Smooth muscle cell (in vitro differentiated cells): Measurements from ENCODE around the gene SMIM41. TPM values are rescaled to one million over a fixed set of nuclear protein-coding genes. Genes with fewer than 3 reads are reported as not detected.

Source experiments
- DNase-seq: peaks from one replicate; lab custom pipeline; 2025; ENCODE audit not compliant: unreplicated experiment; lab: John Stamatoyannopoulos, UW
- H2AFZ ChIP-seq: fragments of 200-600 bp; sonication (generic); 2 replicates; pipeline ENCODE4 v1.6.0; 2016; ENCODE audit warnings: antibody characterized with exemption, low read depth, mild to moderate bottlenecking
- H3F3A ChIP-seq: fragments of 200-600 bp; sonication (generic); 2 replicates; pipeline ENCODE4 v1.6.0; 2017; ENCODE audit warnings: antibody characterized with exemption, low read depth
- H3K27ac ChIP-seq: fragments of 200-600 bp; sonication (generic); 2 replicates; pipeline ENCODE4 v1.5.1; 2016; ENCODE audit warnings: low read depth, mild to moderate bottlenecking
- H3K27me3 ChIP-seq: fragments of 200-600 bp; sonication (generic); 2 replicates; pipeline ENCODE4 v1.6.1; 2016; ENCODE audit warnings: low read depth, mild to moderate bottlenecking
- H3K36me3 ChIP-seq: fragments of 200-600 bp; sonication (generic); 2 replicates; pipeline ENCODE4 v1.5.1; 2016; ENCODE audit warnings: low read depth
- H3K4me1 ChIP-seq: fragments of 200-600 bp; sonication (generic); 2 replicates; pipeline ENCODE4 v1.5.1; 2016; ENCODE audit warnings: low read depth
- H3K4me2 ChIP-seq: fragments of 200-600 bp; sonication (generic); 2 replicates; pipeline ENCODE4 v1.6.0; 2016; ENCODE audit warnings: mild to moderate bottlenecking
- H3K4me3 ChIP-seq: fragments of 200-600 bp; sonication (generic); 2 replicates; pipeline ENCODE4 v1.5.1; 2016; ENCODE audit warnings: mild to moderate bottlenecking
- H3K79me2 ChIP-seq: fragments of 200-600 bp; sonication (generic); 2 replicates; pipeline ENCODE4 v1.6.0; 2016; ENCODE audit warnings: low read depth, mild to moderate bottlenecking
- H3K9ac ChIP-seq: fragments of 200-600 bp; sonication (generic); 2 replicates; pipeline ENCODE4 v1.6.0; 2016; ENCODE audit warnings: low read depth
- H3K9me3 ChIP-seq: fragments of 200-600 bp; sonication (generic); replicated peaks from 2 replicates; pipeline ENCODE4 v1.5.1; 2016; ENCODE audit warnings: low read depth
- H4K20me1 ChIP-seq: fragments of 200-600 bp; sonication (generic); 2 replicates; pipeline ENCODE4 v1.6.0; 2016; ENCODE audit warnings: low read depth
- CTCF ChIP-seq: fragments of 200-600 bp; sonication (generic); IDR thresholded peaks from 2 replicates; pipeline ENCODE4 v1.5.1; 2017; ENCODE audit warnings: borderline replicate concordance, mild to moderate bottlenecking, antibody characterized with exemption; ENCODE audit not compliant: insufficient read depth, poor library complexity, severe bottlenecking
- whole genome bisulfite sequencing: methylation state at CpG from one replicate; pipeline ENCODE4 v1.1.7; 2016; ENCODE audit warnings: low lambda C conversion rate; 5-methylcytosine and 5-hydroxymethylcytosine counted together
- polyA plus RNA-seq: library from polyadenylated mRNA; unstranded; fragments of >200 nt; fragmentation: Nextera tagmentation; extraction: Ambion mirVana; gene quantifications from 2 replicates; pipeline ENCODE4 v1.2.1, GENCODE V29; 2016
- total RNA-seq: library from RNA; depleted of rRNA; stranded (reverse); fragments of >200 nt; gene quantifications from 2 replicates; pipeline ENCODE4 v1.2.3, GENCODE V29; 2014

SMIM41 gene
- total and polyA plus RNA-seq, 2 experiments from 2014 or later, result not detected

DNA sequence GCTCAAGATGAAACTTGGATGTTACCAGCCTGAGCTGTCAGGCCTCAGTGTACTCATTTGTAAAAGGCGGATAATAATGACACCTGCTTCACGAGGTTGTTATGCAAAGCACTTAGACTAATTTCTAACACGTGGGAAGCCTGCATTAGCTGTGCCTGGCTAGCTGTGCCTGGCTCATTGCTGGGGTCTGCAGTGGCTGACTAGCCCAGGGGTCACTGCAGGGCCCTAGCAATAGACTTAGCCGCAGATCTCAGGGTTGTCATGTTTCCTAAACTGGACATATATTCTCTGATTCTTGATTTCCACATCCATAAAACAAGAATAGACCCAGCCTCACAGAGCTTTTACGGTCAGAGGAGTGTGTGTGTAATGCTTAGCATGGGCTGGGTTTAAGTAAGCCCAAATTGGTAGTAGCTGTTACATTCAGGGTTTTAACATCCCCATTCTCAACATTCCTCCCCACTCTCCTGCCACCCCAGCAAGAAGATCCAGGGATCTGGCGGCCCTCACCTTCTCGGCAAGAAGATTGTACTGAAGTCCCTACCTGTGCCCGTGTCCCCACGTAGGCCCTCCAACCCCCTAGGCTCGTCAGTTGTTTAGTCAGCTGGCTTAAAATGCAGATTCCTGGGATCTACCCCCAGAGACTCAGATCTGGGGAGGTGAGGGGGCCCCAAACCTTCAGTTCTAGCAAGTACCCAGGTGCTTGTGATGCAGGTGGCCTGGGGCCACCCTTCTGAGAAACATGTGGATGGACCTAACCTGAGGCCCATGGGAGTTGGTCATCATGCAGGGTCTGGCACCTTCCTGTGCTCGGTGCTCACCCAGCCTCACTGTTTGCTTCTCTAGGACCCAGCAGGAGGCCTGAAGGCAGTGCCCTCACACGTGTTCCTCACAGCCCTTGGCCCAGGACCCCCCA is 19.7 kb upstream of the SMIM41 start:
- Histone ChIP-seq H2AFZ (no peak overlapping the region), H3K4me1 (peaks cover 6% of the 10 kb centered on the region), H3K36me3 (no peaks in the 10 kb centered on the region), H3K4me2 (no peak overlapping the region), H3K27ac (no peak overlapping the region), H3F3A (peaks cover 4% of the 10 kb centered on the region), H3K4me3 (no peak overlapping the region), H4K20me1 (peaks cover 43% of the 10 kb centered on the region), H3K79me2 (no peaks in the 10 kb centered on the region), H3K9me3 (no peaks in the 10 kb centered on the region), H3K27me3 (no peaks in the 10 kb centered on the region), H3K9ac (no peak overlapping the region)
- no peak for TF ChIP-seq CTCF
- WGBS, result 90% methylated on average over 12 of the region's 12 CpGs
- no peak for DNase-seq

GRCh38 chr12:52060498-52061177 is 18.9 kb upstream of the SMIM41 start:
- no peak overlapping the region for H3K9ac ChIP-seq
- no peaks in the 10 kb centered on the region for H3K36me3 ChIP-seq
- H3K4me2 ChIP-seq, result no peak overlapping the region
- H3K4me1 ChIP-seq, result peaks cover 6% of the 10 kb centered on the region
- H3K27ac ChIP-seq, result no peak overlapping the region
- no peaks in the 10 kb centered on the region for H3K27me3 ChIP-seq
- TF ChIP-seq CTCF, result no peak
- no peak for DNase-seq
- no peaks in the 10 kb centered on the region for H3K79me2 ChIP-seq
- no peaks in the 10 kb centered on the region for H3K9me3 ChIP-seq
- H3K4me3 ChIP-seq, result no peak overlapping the region
- no peak overlapping the region for H2AFZ ChIP-seq
- H3F3A ChIP-seq, result peaks cover 4% of the 10 kb centered on the region
- H4K20me1 ChIP-seq, result peaks cover 35% of the 10 kb centered on the region
- WGBS, result 90% methylated on average over 14 of the region's 14 CpGs

- Histone ChIP-seq H3K27me3 (no peaks in the 10 kb centered on the region), H3K36me3 (no peaks in the 10 kb centered on the region), H3K4me3 (no peak overlapping the region), H3K79me2 (no peaks in the 10 kb centered on the region), H3K9me3 (no peaks in the 10 kb centered on the region), H4K20me1 (peaks cover 25% of the 10 kb centered on the region), H2AFZ (no peak overlapping the region), H3K4me1 (peaks cover 6% of the 10 kb centered on the region), H3K9ac (no peak overlapping the region), H3K27ac (no peak overlapping the region), H3K4me2 (no peak overlapping the region), H3F3A (peaks cover 4% of the 10 kb centered on the region)
- WGBS, result 70% methylated on average over 9 of the region's 12 CpGs
- no peak for TF ChIP-seq CTCF
- no peak for DNase-seq
These were observed 17.9 kb upstream of the SMIM41 start for GRCh38 chr12:52061470-52062166.
